ENCODE measurements around the gene GALNT9.

DNA sequence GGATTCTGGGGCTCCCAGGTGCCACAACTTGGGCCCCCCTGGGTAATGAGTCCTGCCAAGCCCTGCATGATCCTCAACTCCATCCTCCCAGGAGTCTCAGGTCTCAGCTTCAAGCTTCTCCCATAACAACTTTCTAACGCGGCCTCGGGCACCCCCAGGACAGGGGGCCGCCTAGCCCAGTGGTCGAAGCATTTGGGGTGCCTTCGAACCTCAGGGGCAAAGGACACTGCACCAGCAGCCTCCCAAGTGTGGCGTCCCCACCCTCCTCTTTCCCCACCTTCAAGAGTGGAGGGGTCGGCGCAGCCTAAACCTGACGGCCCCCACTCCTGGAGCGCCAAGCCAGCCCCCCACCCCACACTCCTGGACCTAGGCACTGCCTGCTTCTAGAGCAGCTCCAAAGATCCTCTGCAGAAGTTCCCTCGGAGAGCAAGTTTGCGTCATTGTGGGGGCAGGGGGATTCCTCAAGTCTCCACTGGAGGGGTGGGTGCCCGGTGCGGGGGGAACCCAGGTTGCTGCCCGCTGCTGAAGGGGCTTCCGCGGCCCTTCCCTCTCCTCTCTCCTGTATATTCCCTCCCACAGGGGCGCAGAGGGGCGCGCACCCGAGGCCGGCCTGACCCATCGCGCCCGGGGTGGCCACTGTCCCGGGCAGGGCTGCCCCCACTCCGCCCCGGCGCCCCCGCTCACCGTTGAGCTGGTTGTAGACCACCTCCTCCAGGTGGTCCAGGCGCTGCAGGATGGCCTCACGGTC is 933 bp downstream of the GALNT9 start:
- TF ChIP-seq, protein P1, sequence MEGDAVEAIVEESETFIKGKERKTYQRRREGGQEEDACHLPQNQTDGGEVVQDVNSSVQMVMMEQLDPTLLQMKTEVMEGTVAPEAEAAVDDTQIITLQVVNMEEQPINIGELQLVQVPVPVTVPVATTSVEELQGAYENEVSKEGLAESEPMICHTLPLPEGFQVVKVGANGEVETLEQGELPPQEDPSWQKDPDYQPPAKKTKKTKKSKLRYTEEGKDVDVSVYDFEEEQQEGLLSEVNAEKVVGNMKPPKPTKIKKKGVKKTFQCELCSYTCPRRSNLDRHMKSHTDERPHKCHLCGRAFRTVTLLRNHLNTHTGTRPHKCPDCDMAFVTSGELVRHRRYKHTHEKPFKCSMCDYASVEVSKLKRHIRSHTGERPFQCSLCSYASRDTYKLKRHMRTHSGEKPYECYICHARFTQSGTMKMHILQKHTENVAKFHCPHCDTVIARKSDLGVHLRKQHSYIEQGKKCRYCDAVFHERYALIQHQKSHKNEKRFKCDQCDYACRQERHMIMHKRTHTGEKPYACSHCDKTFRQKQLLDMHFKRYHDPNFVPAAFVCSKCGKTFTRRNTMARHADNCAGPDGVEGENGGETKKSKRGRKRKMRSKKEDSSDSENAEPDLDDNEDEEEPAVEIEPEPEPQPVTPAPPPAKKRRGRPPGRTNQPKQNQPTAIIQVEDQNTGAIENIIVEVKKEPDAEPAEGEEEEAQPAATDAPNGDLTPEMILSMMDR (IDR thresholded peaks at IDR 0.05): no peak
- TF ChIP-seq EZH2 (IDR thresholded peaks at IDR 0.05) (peak; percentile 54), EZH2phosphoT487 (IDR thresholded peaks at IDR 0.05) (no peak)
